Bone marrow (tissue), 2 donors: ENCODE data around the gene TRIM31.
"Not testable (repeated sequence)": the region's sequence is repeated elsewhere in the genome, so short reads cannot be mapped to it uniquely, and the experiment has no call there.

ENCODE experiments used
- DNase-seq, 2 donors: peaks; one replicate each; lab custom pipeline; 2025; lab: John Stamatoyannopoulos, UW

Gene TRIM31

GRCh38 chr6:30149234-30149633 lies 36.3 kb upstream of the TRIM31 start:
- no peak for DNase-seq

DNA sequence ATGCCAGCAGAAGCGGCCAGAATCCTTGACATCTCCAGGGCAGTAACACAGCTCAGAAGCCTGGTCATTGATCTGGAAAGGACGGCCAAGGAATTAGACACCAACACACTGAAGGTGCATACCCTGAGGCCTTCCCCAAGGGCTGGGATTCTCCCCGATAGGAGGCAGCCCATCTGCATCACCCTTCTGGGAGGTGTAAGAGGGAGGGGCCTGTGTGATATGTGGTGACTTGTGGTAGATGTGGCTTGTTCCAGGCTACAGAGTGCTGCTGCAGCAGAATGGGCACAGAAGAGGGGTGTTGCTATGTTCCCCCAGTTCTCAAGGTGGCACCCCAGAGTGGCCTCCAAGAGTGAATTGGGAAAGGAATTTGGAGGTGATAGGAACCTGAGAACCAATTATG lies 34.2 kb upstream of the TRIM31 start:
- no peak for DNase-seq

- DNase-seq, result no peak
Measured at GRCh38 chr6:30145818-30146217, 32.9 kb upstream of the TRIM31 start.

GRCh38 chr6:30144811-30145210 lies 31.9 kb upstream of the TRIM31 start:
- no peak for DNase-seq

- no peak for DNase-seq
Measured at GRCh38 chr6:30143780-30144179, 30.9 kb upstream of the TRIM31 start.

GRCh38 chr6:30142665-30143064 lies 29.8 kb upstream of the TRIM31 start:
- no peak for DNase-seq

DNA sequence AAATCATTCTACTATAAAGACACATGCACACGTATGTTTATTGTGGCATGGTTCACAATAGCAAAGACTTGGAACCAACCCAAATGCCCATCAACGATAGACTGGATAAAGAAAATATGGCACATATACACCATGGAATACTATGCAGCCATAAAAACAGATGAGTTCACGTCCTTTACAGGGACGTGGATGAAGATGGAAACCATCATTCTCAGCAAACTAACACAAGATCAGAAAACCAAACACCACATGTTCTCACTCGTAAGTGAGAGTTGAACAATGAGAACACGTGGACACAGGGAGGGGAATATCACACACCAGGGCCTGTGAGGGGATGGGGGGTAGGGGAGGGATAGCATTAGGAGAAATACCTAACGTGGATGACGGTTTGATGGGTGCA lies 27.4 kb upstream of the TRIM31 start:
- not testable (repeated sequence) for DNase-seq

DNA sequence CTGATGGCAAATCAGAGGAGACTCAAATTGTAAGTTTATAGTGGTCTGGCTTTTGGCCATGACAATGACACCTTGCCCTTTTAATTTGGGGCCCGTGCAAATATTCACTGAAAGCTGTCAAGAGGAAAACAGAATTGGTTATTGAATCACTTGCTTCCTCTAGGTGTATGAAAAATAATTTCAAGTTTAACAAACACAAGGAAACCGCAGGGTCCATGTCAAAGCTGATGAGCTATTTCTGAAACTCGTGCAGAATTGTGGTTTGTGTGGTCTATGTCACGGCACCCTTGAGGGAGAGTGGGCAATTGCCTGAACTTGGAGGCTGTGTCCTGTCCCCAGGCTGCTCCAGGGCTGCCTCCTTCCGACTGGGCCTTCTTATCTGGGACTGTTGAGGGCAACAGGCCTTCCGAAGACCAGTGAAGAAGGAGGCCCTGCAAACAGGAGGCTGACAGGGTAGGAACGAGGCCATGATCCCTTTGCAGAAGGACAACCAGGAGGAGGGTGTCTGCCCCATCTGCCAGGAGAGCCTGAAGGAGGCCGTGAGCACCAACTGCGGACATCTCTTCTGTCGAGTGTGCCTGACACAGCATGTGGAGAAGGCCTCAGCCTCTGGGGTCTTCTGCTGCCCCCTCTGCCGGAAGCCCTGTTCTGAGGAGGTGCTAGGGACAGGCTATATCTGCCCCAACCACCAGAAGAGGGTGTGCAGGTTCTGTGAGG lies 23.8 kb upstream of the TRIM31 start:
- no peak for DNase-seq

- DNase-seq, result no peak
Measured at GRCh38 chr6:30135757-30136156, 22.9 kb upstream of the TRIM31 start, which contains the start of gene TRIM40. Gene TRIM40, plus strand, starts transcription at chr6:30136140. Its CDS starts 897 bp downstream, at chr6:30137037.

DNA sequence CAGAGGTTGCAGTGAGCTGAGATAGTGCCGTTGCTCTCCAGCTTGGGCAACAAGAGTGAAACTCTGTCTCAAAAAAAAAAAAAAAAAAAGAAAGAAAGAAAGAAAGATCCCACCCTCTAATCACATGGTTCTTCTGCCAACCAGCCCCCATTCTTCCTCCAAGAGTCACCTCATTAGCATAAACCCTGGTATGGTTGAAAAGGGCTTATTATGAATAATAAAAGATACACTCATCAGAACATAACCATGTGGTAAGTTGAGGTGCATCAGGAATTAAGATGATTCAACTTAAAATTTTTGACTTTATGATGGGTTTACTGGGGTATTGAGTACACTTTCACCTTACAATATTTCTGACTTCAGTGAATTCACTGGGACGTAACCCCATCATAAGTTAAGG lies 22.3 kb upstream of the TRIM31 start:
- DNase-seq, result no peak

DNA sequence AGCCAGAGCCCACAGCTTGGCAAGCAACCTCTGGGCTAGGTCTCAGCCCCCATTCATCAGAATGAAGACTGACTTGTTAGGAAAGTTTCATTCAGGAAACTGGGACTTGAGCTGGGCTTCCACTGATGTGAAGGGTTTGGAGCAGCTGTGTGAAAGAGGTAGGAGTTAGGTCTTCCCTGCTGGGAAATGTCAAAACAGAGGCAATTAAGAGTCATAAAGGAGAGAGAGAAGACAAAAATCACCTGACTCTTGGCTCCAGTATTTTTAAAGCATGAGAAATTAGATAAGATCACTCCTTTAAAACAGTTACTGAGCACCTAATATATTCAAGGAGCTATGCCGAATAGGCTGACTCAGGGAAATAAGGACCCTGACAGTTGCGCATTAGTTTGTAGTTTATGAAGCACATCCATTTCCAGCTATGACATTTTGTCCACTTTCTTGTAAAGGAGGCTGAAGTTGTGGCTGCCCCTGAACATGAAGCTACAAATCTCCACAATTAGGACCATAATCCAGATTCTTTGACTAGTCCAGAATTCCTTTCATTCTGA lies 19.1 kb upstream of the TRIM31 start:
- no peak for DNase-seq

DNA sequence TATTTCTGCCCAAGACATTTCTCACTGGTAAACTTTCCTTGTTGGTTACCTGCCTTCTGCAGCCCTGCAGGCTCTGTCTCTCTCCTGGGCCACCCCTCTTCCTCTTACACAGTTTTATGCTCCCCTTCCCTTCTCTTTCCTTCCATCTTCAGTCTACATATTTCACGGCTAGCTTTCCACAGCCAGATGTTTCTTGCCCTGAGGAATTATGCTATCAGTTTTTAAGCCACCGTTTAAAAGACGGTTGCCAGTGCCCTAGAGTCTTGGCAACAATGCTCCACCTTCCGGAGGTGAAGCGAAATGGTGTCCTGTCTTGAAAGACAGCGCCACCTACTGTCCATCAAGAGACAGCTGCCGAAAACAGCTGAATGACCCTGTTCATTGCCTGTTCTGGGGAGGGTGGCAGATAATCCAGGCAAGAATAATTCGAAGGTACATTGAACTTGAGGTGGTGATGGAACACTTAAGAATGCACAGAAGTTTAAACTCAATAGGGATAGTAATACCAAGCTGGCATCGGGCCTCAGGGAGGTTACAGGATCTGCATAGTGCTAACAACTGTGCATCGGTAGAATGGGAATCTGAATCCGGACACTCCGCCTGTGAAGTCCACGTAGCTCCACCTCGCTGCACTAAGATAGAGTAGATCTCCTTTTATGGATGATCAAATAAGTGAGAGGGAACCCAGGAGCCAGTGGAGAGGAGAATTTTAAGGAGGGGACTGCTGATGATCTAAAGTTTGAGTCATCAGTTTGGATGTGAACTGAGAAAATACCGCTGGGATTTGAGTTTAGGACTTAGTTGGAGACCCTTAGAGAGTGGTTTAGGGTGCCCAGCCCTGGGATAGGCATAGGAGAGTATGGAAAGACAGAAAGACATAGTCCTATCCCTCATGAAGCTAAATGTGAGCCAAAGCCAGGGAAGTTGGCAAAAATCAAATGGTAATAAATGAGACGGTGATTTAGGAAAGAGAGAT lies 18.3 kb upstream of the TRIM31 start:
- peak in 1 of 2 donors; percentile 64 for DNase-seq

DNA sequence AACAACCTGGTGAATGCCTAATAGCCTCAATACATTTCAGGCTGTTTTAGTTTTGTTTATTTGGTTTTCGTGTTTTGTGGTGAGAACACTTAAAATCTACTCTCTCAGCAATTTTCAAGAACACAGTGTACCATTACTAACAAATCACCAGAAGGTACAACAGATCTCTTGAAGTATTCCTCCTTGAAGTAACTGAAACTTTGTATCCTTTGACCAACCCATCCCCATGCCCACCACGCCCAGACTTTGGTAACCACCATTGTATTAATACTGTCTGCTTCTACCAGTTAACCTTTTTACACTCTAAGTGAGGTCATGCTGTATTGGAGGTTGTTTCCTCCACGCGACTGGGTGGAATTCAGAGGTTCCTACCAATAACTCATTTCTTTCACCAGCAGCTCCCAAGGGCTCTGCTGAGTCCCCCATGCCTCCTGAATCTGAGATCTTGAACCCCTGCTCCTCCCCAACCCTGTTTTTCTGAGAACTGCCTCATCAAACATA lies 17.3 kb upstream of the TRIM31 start:
- DNase-seq, result no peak

DNA sequence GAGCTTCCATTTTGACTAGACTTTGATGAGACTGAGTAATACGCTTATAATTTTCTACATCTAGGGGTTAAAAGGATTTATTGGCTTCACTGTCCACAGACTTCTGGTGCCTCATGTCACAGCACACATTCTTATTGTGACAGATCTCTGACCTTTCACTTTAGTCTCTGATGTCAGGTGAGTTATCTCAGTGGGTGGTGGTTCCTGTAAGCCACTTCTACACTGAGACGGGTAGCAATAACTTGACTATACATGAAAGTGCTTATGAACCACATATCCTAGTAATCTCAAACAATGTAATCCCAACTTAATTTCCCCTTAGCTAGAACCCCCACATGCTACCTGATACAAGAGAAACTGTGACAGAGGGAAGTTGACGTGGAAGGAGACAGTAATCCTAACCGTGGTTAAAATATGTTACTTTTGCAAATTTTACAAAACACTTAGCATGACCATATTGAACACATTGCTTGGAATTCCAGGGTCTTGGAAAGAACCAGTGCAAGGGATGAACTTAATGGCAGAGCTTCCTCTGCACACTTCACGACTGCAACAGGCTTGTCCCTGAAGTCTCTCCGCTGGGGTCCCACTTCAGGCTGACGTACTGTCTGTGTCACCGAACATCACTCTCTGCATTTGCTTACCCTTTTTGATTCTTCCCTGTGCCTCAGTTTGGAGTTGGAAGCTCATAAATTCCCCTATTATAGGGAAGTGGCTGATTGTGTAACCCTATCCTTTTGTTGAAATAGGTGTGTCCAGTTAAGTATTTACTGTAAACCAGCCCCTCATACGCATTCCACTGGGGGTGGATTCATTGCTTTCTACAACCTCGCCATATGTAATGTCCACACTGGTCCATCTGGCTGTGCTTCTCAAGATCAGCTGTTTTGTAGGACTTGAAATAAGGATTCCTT lies 16.6 kb upstream of the TRIM31 start:
- no peak for DNase-seq

DNA sequence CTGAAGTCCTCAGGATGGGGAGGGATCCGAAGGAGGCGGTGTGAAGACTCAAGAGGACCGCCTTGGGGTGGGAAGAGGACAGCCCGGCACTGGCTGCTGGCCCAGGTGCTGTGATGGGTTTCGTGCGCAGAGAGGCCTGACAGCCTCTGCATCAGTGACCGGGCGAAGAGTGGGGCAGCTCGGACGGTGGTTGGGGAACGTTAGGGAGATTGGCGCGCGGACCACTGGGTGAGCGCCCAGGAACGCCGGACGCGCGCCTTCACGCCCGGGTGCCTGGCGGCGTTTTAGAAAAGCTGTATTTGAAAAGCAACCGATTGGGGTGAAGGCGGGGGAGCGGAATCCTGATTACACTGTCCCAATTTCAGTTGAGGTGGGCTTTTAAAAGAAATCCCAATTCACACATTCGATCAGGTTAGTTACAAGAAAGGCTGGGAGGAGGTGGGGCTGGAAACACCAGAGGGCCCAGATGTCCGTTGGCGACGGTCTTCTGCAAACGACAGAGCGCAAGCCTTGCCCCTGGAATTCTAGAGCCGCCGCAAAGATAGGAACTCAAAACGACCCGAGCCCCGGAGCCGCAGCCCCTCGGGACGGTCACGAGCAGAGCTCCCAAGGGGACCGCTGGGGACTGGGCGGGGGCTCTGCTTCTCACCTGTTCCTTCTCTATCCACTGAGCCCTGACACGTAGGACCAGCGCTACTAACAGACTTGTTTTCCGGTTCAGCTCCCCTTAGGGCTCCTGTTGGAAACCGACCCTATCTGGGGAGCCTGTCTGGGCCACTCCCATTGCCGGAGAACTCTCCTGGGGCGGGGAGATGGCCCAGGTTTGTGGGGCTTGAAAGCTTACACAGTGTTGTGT lies 14.6 kb upstream of the TRIM31 start:
- no peak for DNase-seq

GRCh38 chr6:30122515-30122914 lies 9.6 kb upstream of the TRIM31 start:
- DNase-seq, result no peak

- DNase-seq, result no peak
Measured at GRCh38 chr6:30121446-30122366, 8.8 kb upstream of the TRIM31 start.

GRCh38 chr6:30118691-30119090 lies 5.8 kb upstream of the TRIM31 start:
- DNase-seq, result not testable (repeated sequence)

- no peak for DNase-seq
Measured at GRCh38 chr6:30116724-30117123, 3.8 kb upstream of the TRIM31 start.
